ENCODE data around the gene MRGPRF. TPM values are rescaled to one million over a fixed set of nuclear protein-coding genes. Genes with fewer than 3 reads are reported as not detected.

The MRGPRF gene
- total and polyA plus RNA-seq, 2 of the 8 experiments (the other 6 are each of a cell fraction or from before 2014, with no cell fraction given) = 7.5 to 11.0 TPM

DNA sequence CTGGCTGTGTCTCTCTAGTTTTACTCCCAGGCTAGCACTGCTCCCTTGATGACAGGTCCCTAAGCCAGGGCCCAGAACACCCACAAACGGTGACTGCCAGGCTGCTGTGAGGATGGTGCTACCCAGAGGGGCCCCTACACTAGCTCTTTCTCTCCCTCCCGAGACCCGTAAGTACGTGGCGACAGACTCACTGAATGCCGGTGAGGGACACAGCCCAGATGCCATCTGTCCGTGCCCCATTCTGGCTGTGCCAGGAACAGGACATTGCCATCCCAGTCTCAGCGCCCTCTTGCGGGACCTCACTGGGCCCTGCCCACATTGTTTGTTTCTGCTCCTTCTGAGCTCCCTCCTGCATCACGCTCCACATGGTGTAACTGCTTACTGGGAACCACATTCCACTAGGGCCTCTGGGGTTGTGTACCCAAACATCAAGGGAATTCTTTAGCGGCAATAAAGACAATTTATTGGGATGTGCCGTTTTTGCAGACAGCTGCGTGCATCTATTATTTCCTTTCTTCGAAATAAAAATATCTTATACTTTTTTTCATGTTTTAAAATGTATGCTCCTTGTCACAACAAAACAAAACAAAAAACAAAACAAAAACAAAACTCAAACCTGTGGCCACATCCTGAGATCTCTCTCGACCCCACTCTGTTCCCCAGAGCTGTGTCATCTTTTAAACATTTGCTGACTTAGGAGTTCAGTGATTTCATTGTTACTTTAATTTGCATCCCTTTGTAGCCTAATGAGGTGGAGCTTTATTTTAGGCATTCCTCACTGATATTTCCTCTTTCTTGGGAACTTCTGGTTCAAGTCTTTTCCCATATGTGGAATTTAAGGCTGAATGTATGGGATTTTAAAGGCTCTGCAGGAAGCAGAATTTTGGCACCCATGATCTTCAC, 31.3 kb upstream of the MRGPRF start (continued):
- TF ChIP-seq, protein P1, sequence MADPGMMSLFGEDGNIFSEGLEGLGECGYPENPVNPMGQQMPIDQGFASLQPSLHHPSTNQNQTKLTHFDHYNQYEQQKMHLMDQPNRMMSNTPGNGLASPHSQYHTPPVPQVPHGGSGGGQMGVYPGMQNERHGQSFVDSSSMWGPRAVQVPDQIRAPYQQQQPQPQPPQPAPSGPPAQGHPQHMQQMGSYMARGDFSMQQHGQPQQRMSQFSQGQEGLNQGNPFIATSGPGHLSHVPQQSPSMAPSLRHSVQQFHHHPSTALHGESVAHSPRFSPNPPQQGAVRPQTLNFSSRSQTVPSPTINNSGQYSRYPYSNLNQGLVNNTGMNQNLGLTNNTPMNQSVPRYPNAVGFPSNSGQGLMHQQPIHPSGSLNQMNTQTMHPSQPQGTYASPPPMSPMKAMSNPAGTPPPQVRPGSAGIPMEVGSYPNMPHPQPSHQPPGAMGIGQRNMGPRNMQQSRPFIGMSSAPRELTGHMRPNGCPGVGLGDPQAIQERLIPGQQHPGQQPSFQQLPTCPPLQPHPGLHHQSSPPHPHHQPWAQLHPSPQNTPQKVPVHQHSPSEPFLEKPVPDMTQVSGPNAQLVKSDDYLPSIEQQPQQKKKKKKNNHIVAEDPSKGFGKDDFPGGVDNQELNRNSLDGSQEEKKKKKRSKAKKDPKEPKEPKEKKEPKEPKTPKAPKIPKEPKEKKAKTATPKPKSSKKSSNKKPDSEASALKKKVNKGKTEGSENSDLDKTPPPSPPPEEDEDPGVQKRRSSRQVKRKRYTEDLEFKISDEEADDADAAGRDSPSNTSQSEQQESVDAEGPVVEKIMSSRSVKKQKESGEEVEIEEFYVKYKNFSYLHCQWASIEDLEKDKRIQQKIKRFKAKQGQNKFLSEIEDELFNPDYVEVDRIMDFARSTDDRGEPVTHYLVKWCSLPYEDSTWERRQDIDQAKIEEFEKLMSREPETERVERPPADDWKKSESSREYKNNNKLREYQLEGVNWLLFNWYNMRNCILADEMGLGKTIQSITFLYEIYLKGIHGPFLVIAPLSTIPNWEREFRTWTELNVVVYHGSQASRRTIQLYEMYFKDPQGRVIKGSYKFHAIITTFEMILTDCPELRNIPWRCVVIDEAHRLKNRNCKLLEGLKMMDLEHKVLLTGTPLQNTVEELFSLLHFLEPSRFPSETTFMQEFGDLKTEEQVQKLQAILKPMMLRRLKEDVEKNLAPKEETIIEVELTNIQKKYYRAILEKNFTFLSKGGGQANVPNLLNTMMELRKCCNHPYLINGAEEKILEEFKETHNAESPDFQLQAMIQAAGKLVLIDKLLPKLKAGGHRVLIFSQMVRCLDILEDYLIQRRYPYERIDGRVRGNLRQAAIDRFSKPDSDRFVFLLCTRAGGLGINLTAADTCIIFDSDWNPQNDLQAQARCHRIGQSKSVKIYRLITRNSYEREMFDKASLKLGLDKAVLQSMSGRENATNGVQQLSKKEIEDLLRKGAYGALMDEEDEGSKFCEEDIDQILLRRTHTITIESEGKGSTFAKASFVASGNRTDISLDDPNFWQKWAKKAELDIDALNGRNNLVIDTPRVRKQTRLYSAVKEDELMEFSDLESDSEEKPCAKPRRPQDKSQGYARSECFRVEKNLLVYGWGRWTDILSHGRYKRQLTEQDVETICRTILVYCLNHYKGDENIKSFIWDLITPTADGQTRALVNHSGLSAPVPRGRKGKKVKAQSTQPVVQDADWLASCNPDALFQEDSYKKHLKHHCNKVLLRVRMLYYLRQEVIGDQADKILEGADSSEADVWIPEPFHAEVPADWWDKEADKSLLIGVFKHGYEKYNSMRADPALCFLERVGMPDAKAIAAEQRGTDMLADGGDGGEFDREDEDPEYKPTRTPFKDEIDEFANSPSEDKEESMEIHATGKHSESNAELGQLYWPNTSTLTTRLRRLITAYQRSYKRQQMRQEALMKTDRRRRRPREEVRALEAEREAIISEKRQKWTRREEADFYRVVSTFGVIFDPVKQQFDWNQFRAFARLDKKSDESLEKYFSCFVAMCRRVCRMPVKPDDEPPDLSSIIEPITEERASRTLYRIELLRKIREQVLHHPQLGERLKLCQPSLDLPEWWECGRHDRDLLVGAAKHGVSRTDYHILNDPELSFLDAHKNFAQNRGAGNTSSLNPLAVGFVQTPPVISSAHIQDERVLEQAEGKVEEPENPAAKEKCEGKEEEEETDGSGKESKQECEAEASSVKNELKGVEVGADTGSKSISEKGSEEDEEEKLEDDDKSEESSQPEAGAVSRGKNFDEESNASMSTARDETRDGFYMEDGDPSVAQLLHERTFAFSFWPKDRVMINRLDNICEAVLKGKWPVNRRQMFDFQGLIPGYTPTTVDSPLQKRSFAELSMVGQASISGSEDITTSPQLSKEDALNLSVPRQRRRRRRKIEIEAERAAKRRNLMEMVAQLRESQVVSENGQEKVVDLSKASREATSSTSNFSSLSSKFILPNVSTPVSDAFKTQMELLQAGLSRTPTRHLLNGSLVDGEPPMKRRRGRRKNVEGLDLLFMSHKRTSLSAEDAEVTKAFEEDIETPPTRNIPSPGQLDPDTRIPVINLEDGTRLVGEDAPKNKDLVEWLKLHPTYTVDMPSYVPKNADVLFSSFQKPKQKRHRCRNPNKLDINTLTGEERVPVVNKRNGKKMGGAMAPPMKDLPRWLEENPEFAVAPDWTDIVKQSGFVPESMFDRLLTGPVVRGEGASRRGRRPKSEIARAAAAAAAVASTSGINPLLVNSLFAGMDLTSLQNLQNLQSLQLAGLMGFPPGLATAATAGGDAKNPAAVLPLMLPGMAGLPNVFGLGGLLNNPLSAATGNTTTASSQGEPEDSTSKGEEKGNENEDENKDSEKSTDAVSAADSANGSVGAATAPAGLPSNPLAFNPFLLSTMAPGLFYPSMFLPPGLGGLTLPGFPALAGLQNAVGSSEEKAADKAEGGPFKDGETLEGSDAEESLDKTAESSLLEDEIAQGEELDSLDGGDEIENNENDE (IDR thresholded peaks at IDR 0.05; ENCODE audit: insufficient replicate concordance, low read length) = peak; percentile 36
- TF ChIP-seq BACH1 (IDR thresholded peaks at IDR 0.05; ENCODE audit: low read length) (peak; percentile 73), RFX5 (IDR thresholded peaks at IDR 0.05; ENCODE audit: borderline replicate concordance, low read depth, low read length) (no peak), SP1 (IDR thresholded peaks at IDR 0.05; ENCODE audit: low read depth, low read length) (0 out of 2 replicates have a peak, but pooled peaks have one; percentile 36), KDM1A (IDR thresholded peaks at IDR 0.05; ENCODE audit: borderline replicate concordance, low read length) (no peak), TAF1 (IDR thresholded peaks at IDR 0.05; ENCODE audit: low read depth, low read length) (no peak)
- TF ChIP-seq, protein P2, sequence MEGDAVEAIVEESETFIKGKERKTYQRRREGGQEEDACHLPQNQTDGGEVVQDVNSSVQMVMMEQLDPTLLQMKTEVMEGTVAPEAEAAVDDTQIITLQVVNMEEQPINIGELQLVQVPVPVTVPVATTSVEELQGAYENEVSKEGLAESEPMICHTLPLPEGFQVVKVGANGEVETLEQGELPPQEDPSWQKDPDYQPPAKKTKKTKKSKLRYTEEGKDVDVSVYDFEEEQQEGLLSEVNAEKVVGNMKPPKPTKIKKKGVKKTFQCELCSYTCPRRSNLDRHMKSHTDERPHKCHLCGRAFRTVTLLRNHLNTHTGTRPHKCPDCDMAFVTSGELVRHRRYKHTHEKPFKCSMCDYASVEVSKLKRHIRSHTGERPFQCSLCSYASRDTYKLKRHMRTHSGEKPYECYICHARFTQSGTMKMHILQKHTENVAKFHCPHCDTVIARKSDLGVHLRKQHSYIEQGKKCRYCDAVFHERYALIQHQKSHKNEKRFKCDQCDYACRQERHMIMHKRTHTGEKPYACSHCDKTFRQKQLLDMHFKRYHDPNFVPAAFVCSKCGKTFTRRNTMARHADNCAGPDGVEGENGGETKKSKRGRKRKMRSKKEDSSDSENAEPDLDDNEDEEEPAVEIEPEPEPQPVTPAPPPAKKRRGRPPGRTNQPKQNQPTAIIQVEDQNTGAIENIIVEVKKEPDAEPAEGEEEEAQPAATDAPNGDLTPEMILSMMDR (IDR thresholded peaks at IDR 0.05; ENCODE audit: control extremely low read depth in 1 of 3, insufficient read depth in 1 of 3, low read depth in 1 of 3, low read length in 3 of 3) = peak; percentile 65 to 87 (median 85)

Measured in H1 (cell line).